Endothelial cell of umbilical vein (primary cell): Measurements from ENCODE around the gene A1BG.

Source experiments
- CTCF ChIP-seq, 2 donors: IDR thresholded peaks; 1 replicate in 1 of 2; 2 replicates in 1 of 2; pipeline ENCODE4 v1.5.1; 2011; ENCODE audit warnings: low read length in 2 of 2, mild to moderate bottlenecking in 2 of 2, moderate library complexity in 2 of 2, control low read depth in 1 of 2, inconsistent platforms in 1 of 2, low read depth in 1 of 2; ENCODE audit not compliant: insufficient read depth in 1 of 2; ENCODE audit errors: extremely low read depth in 1 of 2
- EZH2 ChIP-seq: IDR thresholded peaks from 2 replicates; pipeline ENCODE4 v1.6.1; 2012; ENCODE audit warnings: borderline replicate concordance, low read depth, mild to moderate bottlenecking, moderate library complexity, low read length, inconsistent platforms; ENCODE audit not compliant: severe bottlenecking
- POLR2A ChIP-seq: IDR thresholded peaks from 2 replicates; pipeline ENCODE4 v1.6.1; 2012; ENCODE audit warnings: low read depth, mild to moderate bottlenecking, control low read depth, low read length
- POLR2AphosphoS5 ChIP-seq: IDR thresholded peaks from 2 replicates; pipeline ENCODE4 v1.6.1; 2012; ENCODE audit warnings: low read depth, mild to moderate bottlenecking, control low read depth, low read length, moderate library complexity; ENCODE audit not compliant: insufficient read depth

GRCh38 chr19:58345558-58345957 lies 7.7 kb downstream of the A1BG start:
- TF ChIP-seq CTCF (IDR thresholded peaks at IDR 0.05; ENCODE audit: extremely low read depth in 1 of 2, insufficient read depth in 1 of 2, low read depth in 1 of 2, low read length in 2 of 2) (no peak), POLR2A (no peak), EZH2 (no peak), POLR2AphosphoS5 (no peak)
